ENCODE results near the gene COL12A1.
A peak's percentile ranks its signal among the peaks of the same experiment; 100 is the strongest.

Gene COL12A1

DNA sequence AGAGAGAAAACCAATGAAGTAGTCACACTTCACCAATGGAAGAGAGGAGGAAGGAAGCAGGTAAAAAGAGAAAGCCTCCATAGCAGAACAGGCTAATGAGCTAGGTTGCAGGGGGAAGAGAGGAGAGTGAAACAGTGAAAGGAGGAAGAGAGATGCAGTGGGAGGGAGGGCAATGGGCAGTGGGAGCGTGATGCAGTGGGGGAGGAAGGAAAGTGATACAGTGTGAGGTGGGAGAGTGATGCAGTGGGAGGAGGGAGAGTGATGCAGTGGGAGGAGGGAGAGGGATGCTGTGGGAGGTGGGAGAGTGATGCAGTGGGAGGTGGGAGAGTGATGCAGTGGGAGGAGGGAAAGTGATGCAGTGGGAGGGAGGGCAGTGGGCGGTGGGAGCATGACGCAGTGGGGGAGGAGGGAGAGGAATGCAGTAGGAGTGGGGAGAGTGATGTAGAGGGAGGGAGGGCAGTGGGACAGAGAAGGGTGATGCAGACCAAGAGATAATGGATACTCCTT, 29.7 kb downstream of the COL12A1 start:
- no peak for DNase-seq

- no peak for DNase-seq
Observed at GRCh38 chr6:75171986-75172385, 33.9 kb downstream of the COL12A1 start.

DNA sequence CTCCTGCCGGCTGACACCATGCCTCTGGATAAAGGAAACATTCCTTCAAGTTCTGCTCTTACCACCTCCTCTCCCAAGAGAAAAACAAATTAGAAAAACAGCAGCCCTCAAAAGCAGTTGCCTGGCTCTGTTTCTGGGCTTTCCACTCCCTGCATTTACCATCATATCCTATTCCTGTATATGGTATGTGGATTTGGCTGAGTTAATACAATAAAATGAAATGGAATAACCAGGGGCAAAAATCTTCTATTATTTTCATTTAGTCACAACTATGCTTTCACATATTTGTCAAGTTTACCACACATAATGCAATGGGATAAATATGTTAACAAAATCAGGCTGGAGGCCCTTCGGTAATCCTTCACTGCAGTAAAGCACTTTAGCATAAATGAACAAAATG, 34.3 kb downstream of the COL12A1 start:
- no peak for DNase-seq

DNA sequence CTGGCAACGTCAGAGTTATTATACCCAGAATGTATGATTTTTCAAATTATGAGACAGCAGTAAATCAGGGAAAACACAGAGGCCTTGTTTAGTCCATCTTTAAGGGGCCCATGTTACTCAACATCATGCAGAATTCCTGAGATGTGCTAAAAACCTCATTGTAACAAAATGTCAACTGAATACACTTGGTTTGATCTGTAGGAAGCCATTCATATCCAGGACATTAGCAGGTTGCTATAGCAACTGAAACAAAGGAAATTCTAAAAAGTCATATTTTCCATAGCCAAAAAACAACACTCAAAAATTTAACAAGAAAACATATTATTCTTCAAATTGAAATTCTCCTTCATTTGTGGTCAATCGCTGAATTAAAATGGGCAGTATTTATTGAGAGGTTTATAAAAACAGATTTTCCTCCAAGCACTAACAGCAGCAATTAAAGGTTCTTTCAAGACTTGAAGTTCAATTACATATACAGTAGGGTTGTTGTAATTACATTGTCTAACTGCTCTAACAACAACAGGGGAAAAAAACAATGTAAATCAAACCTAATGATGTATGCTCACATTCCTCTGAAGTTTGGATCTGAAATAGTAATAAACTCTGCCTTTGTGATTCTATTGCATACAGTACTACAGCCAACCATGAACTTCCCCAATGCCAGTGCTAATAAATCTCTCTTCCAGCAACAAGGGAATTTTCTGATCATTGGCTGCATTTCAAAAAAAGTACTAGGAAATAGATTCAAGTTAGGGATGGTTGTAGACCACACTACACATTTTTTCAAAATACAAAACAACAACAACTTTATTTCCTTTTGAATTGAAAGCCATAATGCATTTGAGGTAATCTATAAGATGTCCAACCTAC, 34.9 kb downstream of the COL12A1 start:
- DNase-seq: no peak

DNA sequence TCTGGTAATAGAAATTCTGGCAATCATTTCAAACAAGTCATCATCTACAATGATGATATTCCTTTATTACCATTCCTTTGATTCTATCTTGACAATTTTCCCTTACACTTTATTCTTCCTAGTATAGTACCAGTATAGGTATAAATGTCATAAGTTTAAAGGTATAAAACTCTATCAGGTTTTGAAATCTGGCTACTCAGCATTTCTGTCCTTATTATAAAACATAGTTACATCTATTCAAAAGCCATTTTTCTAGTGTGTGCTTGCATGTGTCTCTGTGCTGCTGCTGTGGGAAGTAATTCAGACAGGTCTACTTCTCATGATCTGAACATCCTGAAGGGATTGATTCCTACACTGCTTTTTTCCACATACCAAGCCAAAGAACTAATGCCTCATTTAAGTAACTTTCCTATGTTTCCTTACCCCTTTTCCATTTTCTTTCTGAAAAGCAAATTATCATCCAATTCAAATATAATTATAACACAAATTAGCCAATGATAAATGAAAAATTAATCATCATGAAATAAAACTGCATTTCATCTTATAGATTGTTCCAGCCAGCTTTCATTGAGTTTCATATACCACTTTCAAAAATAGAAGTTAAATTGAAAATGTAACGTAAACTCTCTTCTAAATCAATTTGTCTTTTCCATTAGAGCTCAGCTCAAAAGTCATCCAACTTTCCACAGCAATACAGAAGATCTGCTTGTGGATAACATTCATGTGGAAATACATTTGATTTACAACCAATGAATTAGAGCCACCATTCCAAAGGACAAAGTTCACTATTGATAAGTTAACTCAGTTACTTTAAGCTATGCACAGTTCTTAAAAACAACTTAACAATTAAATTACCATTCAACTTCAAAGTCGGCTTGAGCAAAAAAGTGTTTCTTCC, 35.9 kb downstream of the COL12A1 start:
- DNase-seq: no peak

GRCh38 chr6:75167851-75168250, 38.0 kb downstream of the COL12A1 start:
- no peak for DNase-seq

GRCh38 chr6:75167325-75167724, 38.5 kb downstream of the COL12A1 start:
- no peak for DNase-seq

GRCh38 chr6:75166773-75167172, 39.1 kb downstream of the COL12A1 start:
- no peak for DNase-seq

DNA sequence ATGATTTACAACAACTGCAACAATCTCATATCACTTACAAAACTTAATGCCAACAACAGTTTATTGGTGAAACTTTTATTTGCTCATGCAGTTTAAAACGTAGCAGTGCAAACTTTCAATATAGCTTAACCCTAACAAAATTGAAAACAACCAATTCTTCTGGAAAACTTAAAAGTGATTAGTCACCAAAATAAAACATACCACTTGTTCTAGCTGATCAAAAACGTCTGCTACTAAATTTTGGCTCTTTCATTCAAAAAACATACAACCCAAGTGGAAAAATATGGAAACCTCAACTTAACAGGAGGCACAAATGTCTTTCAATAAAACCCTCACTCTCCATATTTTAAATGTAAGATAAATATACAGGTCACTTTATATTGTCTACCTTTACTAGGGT, 39.6 kb downstream of the COL12A1 start:
- DNase-seq: no peak

GRCh38 chr6:75158176-75158575, 47.7 kb downstream of the COL12A1 start:
- DNase-seq: no peak

GRCh38 chr6:75157336-75157735, 48.5 kb downstream of the COL12A1 start:
- DNase-seq: no peak

GRCh38 chr6:75156186-75156878, 49.5 kb downstream of the COL12A1 start:
- DNase-seq: no peak

DNA sequence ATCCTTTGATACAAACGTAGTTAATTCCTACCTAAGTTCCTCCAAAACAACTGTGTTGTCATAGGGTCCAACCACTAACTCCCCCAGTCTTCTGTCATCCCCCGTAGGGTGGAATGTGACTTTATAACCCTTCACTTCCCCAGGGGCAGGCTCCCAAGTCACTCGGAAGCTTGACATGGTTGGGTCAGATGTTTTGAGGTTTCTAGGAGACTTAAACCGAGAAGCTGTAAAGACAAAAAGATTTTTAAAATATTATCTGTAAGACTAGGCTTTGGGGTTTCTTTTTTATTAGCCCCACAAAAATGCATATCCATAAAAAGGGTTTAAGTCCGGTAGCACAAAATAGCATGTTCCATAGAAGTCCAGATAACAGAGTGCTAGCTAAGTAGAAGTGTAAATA, 50.2 kb downstream of the COL12A1 start:
- no peak for DNase-seq

GRCh38 chr6:75154973-75155372, 50.9 kb downstream of the COL12A1 start:
- no peak for DNase-seq

GRCh38 chr6:75150685-75151412, 55.0 kb downstream of the COL12A1 start:
- no peak for DNase-seq

DNA sequence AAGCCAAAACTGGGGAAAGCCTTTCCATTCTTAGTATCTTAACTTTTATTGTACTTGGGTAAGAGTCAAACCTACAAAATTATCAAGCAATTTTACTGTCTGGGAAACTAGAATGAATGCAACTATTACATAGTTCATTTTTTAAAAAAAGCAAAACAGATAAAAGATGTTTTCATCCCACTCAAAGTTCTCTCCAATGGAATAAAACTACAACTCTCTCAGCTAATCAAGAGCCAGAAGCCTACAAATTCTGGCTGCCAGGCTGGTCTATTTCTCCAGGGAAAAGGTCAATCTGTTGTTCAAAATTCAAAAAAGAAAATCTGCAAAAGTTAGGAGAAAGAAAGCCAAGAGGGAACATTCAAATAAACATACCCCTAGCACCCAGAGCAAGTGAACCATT, 56.2 kb downstream of the COL12A1 start:
- DNase-seq: no peak

DNA sequence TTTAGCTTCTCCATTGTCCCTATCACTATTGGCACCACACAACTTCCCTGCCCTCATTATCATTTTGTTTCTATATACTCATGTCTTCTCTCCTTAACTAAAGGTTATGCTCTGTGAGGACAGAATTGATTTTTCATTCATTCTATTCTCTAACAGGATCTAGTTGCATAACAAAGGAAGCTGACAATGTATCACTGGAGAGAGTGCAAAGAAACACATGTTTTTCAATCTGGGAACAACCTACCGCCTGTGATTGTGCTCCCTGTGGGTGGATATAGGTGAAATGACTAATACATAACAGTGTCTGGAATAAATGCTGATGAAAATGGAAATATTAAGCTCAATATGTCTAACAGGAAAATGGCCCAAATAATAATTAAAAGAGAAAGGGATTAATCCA, 56.6 kb downstream of the COL12A1 start:
- no peak for DNase-seq

DNA sequence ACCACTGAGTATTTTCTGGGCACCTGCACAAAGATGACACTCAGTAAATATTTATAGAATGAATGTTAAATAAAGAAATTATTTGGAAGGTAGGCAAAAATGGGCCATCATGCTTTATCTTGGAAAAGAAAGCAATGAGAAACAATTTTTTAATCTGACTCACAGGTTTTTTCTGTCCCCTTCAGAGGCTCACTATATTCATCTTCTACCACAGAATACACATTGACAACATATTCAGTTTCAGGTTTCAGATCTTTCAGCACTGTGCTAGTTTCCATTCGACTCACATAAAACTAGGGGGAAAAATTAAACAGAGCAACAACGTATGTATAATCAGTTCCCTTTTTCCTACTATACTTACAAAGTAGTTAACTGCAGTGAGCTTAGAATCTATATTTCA, 58.3 kb downstream of the COL12A1 start:
- DNase-seq: peak; percentile 22

- DNase-seq: peak; percentile 28
Observed at GRCh38 chr6:75145976-75146375, 59.9 kb downstream of the COL12A1 start.

DNA sequence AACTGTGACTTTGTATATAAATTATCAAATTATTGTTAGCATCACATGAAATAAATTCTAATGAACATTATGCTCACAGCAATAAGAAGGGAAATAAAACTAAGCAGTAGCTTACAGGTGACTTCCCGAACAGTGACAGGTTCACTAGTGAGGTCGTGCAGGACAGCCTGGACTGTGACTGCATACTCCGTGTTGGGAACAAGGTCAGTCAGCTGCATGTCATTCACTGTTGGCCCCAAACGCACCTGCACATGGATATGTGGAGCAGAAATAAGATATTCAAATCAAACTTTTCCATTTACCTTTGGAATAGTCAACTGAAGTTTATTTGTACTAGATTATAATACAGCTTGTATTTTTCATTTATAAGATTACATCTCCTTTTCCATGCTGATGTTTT, 60.6 kb downstream of the COL12A1 start:
- no peak for DNase-seq

DNA sequence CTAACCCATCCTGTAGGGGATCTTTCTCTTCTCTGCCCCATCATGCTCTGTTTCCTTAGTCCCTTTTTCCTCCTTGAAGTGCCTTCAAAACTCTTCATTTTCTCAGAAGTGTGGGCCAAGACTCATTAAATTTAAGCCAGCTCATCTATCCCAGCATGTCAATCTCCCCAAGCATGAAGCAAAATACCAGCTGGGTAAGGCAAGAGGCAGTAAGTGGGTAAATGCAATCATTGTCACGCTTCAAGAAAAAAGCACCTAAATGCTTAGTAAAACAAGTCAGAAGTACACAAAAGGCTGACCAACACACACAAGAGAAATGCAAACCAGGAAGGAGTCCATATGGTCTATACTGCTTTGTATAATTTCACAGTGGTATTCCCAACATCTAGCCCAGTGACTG, 61.5 kb downstream of the COL12A1 start:
- DNase-seq: peak; percentile 53

- no peak for DNase-seq
Observed at GRCh38 chr6:75143191-75143590, 62.7 kb downstream of the COL12A1 start.

All from DMS53 (cell line).